Activated naive CD8-positive, alpha-beta T cell treated with anti-CD3 and anti-CD28 coated beads, Interleukin-2, amount 10 ng/mL, durations not matched to agents 7 days and 5 days (primary cell): ENCODE results near the gene HSD3B7. TPM values are rescaled to one million over a fixed set of nuclear protein-coding genes. Genes with fewer than 3 reads are reported as not detected.

Experiments
- ATAC-seq: fragments of 150-1000 bp; cut with Tn5 transposase; one replicate; pipeline ENCODE4 v1.10.0; 2021; ENCODE audit warnings: low read depth, moderate library complexity
- POLR2A ChIA-PET: fragments of 350-600 bp; sonication (Branson Sonifier 250); formaldehyde crosslinking; loops from one replicate; lab custom pipeline; 2021; ENCODE audit warnings: antibody characterized with exemption; lab: Charles Lee
- DNase-seq: peaks from one replicate; pipeline ENCODE4 v3.0.0; 2021
- H3K27ac Mint-ChIP-seq: one replicate; pipeline ENCODE4 v1.8.0; 2022; ENCODE audit warnings: mild to moderate bottlenecking, mixed read lengths
- H3K27me3 Mint-ChIP-seq: one replicate; pipeline ENCODE4 v1.8.0; 2022; ENCODE audit warnings: mild to moderate bottlenecking, moderate library complexity, mixed read lengths
- H3K36me3 Mint-ChIP-seq: one replicate; pipeline ENCODE4 v1.8.0; 2021; ENCODE audit warnings: mild to moderate bottlenecking, mixed read lengths
- H3K4me1 Mint-ChIP-seq: one replicate; pipeline ENCODE4 v1.8.0; 2021; ENCODE audit warnings: mixed read lengths
- H3K4me3 Mint-ChIP-seq: one replicate; pipeline ENCODE4 v1.8.0; 2022; ENCODE audit warnings: mild to moderate bottlenecking, moderate library complexity, mixed read lengths
- H3K9me3 Mint-ChIP-seq: one replicate; pipeline ENCODE4 v1.8.0; 2021; ENCODE audit warnings: mixed read lengths
- total RNA-seq, 2 experiments: library from RNA; stranded (reverse); gene quantifications; one replicate each; pipeline ENCODE4 v1.2.3, GENCODE V29; 2021

The HSD3B7 gene
- total RNA-seq, 2 experiments from 2014 or later, result 8.5 to 10.9 TPM

DNA sequence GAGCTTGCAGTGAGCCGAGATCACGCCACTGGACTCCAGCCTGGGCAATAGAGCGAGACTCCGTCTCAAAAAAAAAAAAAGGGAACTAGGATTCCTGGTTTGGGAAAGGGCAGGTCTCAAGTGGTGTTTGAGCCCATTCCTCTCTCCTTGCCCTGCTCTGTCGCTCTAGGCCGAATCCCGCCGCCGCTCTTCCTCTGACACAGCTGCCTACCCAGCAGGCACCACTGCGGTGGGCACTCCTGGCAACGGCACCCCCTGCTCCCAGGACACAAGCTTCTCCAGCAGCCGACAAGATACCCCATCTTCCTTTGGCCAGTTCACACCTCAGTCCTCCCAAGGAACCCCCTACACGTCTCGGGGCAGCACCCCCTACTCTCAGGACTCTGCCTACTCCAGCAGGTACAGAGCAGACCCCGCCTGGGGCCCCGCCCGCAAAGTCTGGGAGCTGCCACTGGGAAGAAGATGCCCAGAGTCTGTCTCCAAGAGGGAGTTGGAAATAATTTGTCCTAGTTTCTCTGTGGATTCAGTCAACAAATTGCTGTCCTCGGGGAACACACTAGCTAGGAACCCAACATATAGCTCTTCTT, 21.0 kb upstream of the HSD3B7 start:
- Mint-ChIP-seq H3K27me3 (no peaks in the 10 kb centered on the region), H3K4me3 (no peak overlapping the region), H3K4me1 (peaks cover 15% of the 10 kb centered on the region), H3K27ac (no peak overlapping the region), H3K36me3 (peaks cover 36% of the 10 kb centered on the region), H3K9me3 (no peaks in the 10 kb centered on the region)
- POLR2A ChIA-PET, result interaction anchor here (0.7 kb wide), 1 partner anchor 147 kb away, joined by 3 read pairs; no protein-coding TSS in a partner anchor
- ATAC-seq, result no peak
- no peak for DNase-seq

DNA sequence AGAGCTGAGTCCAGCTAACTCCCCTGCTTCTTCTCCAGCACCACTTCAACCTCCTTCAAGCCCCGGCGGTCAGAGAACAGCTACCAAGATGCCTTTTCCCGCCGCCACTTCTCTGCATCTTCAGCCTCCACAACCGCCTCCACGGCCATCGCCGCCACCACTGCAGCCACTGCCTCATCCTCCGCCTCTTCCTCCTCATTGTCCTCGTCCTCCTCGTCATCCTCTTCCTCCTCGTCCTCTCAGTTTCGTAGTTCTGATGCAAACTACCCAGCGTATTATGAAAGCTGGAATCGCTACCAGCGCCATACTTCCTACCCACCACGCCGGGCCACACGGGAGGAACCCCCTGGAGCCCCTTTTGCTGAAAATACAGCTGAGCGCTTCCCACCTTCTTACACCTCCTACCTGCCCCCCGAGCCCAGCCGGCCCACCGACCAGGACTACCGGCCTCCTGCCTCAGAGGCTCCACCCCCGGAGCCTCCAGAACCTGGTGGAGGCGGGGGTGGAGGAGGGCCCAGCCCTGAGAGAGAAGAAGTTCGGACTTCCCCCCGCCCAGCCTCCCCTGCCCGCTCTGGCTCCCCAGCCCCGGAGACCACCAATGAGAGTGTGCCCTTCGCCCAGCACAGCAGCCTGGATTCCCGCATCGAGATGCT, 20.3 kb upstream of the HSD3B7 start:
- H3K27ac Mint-ChIP-seq, result no peak overlapping the region
- no peak for ATAC-seq
- no peaks in the 10 kb centered on the region for H3K27me3 Mint-ChIP-seq
- POLR2A ChIA-PET, result no interaction called here
- no peak overlapping the region for H3K4me3 Mint-ChIP-seq
- H3K36me3 Mint-ChIP-seq, result peaks cover 33% of the 10 kb centered on the region
- DNase-seq, result no peak
- H3K4me1 Mint-ChIP-seq, result peaks cover 8% of the 10 kb centered on the region
- no peaks in the 10 kb centered on the region for H3K9me3 Mint-ChIP-seq

DNA sequence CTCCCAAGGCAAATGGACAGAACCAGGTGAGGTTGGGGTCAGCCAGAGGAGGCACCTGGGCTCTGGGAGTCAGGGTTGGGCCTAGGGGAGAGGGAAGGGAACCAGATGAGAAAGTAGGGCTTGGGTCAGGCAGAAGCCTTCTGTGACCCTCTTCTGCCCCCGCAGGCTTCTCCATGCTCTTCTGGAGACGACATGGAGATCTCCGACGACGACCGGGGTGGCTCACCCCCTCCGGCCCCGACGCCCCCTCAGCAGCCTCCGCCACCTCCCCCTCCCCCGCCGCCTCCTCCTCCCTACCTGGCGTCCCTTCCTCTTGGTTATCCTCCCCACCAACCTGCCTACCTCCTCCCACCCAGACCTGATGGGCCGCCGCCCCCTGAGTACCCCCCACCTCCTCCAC, 19.6 kb upstream of the HSD3B7 start:
- Mint-ChIP-seq H3K27ac (no peak overlapping the region), H3K4me1 (peaks cover under 1% of the 10 kb centered on the region), H3K27me3 (no peaks in the 10 kb centered on the region), H3K9me3 (no peaks in the 10 kb centered on the region), H3K4me3 (no peak overlapping the region), H3K36me3 (peaks cover 27% of the 10 kb centered on the region)
- POLR2A ChIA-PET, result no interaction called here
- no peak for DNase-seq
- ATAC-seq, result no peak

DNA sequence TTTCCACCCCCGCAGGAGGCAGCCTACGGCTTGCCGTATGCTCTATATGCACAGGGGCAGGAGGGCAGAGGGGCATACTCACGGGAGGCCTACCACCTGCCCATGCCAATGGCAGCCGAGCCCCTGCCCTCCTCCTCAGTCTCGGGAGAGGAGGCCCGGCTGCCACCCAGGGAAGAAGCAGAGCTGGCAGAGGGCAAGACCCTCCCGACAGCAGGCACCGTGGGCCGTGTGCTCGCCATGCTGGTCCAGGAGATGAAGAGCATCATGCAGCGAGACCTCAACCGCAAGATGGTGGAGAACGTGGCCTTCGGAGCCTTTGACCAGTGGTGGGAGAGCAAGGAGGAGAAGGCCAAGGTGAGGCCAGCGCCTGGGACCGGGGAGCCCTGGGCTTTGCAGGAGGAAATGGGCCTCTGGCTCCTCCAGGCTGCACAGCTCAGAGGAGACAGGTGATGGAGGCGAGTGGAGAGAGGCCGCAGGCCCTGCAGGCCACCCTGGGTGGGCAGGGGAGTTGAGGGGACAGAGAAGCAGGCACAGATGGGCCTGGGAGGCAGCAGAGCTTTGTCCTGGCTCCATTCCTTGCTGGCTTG, 18.9 kb upstream of the HSD3B7 start:
- ATAC-seq, result no peak
- H3K27ac Mint-ChIP-seq, result no peak overlapping the region
- no peaks in the 10 kb centered on the region for H3K4me1 Mint-ChIP-seq
- POLR2A ChIA-PET, result no interaction called here
- no peaks in the 10 kb centered on the region for H3K27me3 Mint-ChIP-seq
- H3K36me3 Mint-ChIP-seq, result peaks cover 33% of the 10 kb centered on the region
- H3K9me3 Mint-ChIP-seq, result no peaks in the 10 kb centered on the region
- no peak overlapping the region for H3K4me3 Mint-ChIP-seq
- DNase-seq, result no peak

DNA sequence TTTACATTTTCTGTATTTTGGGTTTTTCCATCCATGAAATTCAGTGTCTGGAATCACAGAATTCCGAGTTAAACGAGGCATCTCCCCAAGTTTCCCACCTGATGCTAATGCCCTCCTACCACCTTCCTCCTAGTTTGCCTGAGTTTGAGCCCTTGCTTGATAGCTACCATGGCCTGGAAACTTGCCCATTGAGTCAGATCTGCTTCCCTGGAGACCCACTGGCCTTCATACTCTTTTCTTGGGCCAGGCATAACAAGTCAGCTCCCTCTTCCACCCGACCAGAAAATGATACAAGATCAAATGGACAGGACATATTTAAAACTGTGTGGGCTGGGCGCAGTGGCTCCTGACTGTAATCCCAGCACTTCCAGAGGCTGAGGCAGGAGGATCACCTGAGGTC, 17.2 kb upstream of the HSD3B7 start:
- no peak overlapping the region for H3K27ac Mint-ChIP-seq
- DNase-seq, result no peak
- POLR2A ChIA-PET, result interaction anchor here (1.3 kb wide), 1 partner anchor 9 kb away, joined by 4 read pairs; no protein-coding TSS in a partner anchor
- H3K9me3 Mint-ChIP-seq, result no peaks in the 10 kb centered on the region
- H3K27me3 Mint-ChIP-seq, result no peaks in the 10 kb centered on the region
- ATAC-seq, result no peak
- H3K4me3 Mint-ChIP-seq, result no peak overlapping the region
- no peaks in the 10 kb centered on the region for H3K4me1 Mint-ChIP-seq
- peaks cover 41% of the 10 kb centered on the region for H3K36me3 Mint-ChIP-seq

DNA sequence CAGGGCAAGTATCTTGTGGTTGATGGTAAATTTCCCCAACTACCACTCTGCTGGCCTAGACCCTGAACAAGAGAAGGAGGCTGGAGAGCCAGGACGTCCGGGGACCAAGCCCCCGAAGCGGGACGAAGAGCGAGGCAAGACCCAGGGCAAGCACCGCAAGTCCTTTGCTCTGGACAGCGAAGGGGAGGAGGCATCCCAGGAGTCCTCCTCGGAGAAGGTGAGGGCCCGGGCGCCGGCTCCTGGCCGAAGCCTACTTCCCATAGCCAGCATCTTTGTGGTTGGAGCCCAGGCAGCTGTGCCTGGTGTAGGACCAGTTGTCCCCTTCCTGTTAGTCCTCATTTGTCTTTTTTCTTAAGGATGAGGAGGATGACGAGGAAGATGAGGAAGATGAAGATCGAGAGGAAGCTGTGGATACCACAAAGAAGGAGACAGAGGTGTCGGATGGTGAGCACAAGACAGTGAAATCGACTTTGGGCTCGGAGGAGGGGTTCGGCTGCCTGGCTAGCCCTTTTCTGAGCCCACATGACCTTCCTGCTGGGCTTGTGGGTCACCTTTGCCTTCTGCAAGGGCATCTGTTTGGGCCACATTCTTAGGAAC, 15.7 kb upstream of the HSD3B7 start:
- Mint-ChIP-seq H3K4me1 (no peaks in the 10 kb centered on the region), H3K4me3 (no peak overlapping the region), H3K27me3 (no peaks in the 10 kb centered on the region), H3K9me3 (no peaks in the 10 kb centered on the region), H3K27ac (no peak overlapping the region), H3K36me3 (peaks cover 45% of the 10 kb centered on the region)
- no peak for DNase-seq
- POLR2A ChIA-PET, result interaction anchor here (0.7 to 1.2 kb wide), 2 partner anchors 91 to 211 kb away, joined by 3 read pairs; partner anchors contain the start of gene FUS
- ATAC-seq, result no peak

DNA sequence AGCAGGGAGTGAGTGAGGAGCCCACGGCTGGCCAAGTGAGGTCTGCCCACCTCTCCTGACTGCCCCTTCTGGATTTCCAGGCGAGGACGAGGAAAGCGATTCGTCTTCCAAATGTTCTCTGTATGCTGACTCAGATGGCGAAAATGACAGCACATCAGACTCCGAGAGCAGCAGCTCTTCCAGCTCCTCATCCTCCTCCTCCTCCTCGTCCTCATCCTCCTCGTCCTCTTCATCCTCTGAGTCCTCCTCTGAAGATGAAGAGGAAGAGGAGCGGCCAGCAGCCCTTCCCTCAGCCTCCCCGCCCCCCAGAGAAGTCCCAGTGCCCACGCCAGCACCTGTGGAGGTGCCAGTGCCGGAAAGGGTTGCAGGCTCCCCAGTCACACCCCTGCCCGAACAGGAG, 13.7 kb upstream of the HSD3B7 start:
- Mint-ChIP-seq H3K4me3 (no peak overlapping the region), H3K27ac (no peak overlapping the region), H3K36me3 (peaks cover 48% of the 10 kb centered on the region), H3K27me3 (no peaks in the 10 kb centered on the region), H3K9me3 (no peaks in the 10 kb centered on the region), H3K4me1 (no peaks in the 10 kb centered on the region)
- DNase-seq, result no peak
- POLR2A ChIA-PET, result no interaction called here
- ATAC-seq, result no peak

DNA sequence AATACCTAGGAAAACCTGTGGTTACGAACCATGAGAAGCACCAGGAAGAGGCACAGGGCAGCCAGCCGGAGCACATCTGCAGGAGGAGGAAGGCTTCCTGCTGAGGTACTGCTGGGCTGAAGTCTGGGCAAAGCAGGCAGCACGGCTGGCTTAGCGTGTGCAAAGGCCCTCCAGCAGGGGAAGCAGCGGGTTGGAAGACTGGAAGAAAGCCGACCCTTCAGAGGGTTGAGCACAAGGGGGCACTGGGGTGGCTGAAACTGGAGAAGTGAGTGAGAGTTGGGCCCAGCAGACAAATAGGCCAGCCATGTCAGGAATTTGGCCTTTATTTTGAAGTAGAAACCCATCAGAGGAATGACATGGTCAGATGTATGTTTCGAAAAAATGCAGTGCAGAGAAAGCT, 12.1 kb upstream of the HSD3B7 start:
- H3K9me3 Mint-ChIP-seq, result no peaks in the 10 kb centered on the region
- H3K4me1 Mint-ChIP-seq, result peaks cover 3% of the 10 kb centered on the region
- POLR2A ChIA-PET, result no interaction called here
- H3K4me3 Mint-ChIP-seq, result no peak overlapping the region
- DNase-seq (no peak), ATAC-seq (no peak)
- H3K36me3 Mint-ChIP-seq, result peaks cover 46% of the 10 kb centered on the region
- no peak overlapping the region for H3K27ac Mint-ChIP-seq
- H3K27me3 Mint-ChIP-seq, result no peaks in the 10 kb centered on the region

DNA sequence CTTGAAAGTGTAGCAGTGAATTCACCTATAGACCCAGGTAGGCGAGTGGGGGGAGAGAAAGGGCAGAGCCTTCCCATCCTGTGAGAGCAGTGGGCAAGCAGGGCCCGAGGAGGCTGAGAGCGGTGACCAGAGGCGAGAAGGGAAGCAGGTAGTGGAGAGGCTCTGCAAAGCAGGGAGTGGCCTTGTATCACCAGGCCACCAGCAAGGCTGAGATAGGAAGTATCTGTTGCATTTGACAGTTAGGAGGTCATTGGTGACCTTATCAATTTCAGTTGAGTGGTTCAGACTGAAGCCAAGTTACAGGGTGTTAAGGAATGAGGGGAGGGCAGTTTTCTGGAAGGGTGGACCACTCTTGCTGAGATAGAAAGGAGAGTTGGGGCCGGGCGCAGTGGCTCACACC, 10.7 kb upstream of the HSD3B7 start:
- DNase-seq (no peak), ATAC-seq (no peak)
- H3K27ac Mint-ChIP-seq, result peak overlapping the region; percentile 5
- peaks cover 46% of the 10 kb centered on the region for H3K36me3 Mint-ChIP-seq
- H3K9me3 Mint-ChIP-seq, result no peaks in the 10 kb centered on the region
- H3K4me3 Mint-ChIP-seq, result no peak overlapping the region
- POLR2A ChIA-PET, result no interaction called here
- peaks cover 3% of the 10 kb centered on the region for H3K4me1 Mint-ChIP-seq
- H3K27me3 Mint-ChIP-seq, result no peaks in the 10 kb centered on the region

DNA sequence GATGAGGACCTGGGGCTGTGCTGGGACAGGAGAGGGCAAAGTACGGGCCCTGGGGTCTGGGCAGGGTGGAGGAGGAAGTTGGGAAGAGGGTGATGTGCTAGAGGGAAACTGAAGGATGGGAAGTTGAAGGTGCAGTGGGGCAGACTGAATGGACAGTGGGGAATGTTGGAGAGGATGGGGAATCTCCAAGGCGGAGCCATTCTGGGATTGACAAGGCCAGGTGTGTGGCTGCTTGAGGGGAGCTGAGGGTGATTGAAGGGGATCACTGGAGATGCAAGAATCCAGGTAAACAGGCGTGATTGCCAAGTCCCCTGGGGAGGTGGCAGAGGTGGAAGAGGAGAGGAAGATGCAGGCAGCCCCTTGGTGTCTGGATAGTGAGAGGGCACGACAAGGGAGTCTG, 8.5 kb upstream of the HSD3B7 start:
- POLR2A ChIA-PET, result no interaction called here
- ATAC-seq, result no peak
- Mint-ChIP-seq H3K36me3 (peaks cover 36% of the 10 kb centered on the region), H3K27ac (no peak overlapping the region), H3K9me3 (no peaks in the 10 kb centered on the region), H3K4me1 (peaks cover 3% of the 10 kb centered on the region), H3K27me3 (no peaks in the 10 kb centered on the region), H3K4me3 (no peak overlapping the region)
- DNase-seq, result no peak

DNA sequence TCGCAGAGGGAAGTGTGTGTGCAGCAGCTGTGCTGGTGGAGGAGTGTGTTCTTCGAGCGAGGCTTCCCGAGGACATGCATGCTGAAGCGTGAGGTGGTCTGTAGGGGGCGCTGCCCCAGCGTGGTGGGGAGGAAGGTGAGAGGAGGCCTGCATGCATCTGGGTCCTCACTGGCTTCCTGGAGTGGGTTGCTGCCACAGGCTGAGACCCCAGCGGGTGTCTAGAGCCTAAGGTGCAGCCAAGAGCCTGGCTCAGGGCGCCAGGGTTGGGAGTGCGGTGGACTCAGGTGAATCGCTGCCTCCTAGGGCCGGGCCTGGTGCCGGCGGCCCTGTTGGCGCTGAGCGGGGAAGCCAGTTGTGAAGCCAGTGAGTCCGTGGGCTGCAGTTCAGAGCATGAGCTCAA, 7.5 kb upstream of the HSD3B7 start:
- Mint-ChIP-seq H3K9me3 (no peaks in the 10 kb centered on the region), H3K36me3 (peaks cover 30% of the 10 kb centered on the region), H3K4me3 (no peak overlapping the region), H3K4me1 (peaks cover 3% of the 10 kb centered on the region), H3K27ac (no peak overlapping the region), H3K27me3 (no peaks in the 10 kb centered on the region)
- peak; percentile 48 for DNase-seq
- ATAC-seq, result no peak
- POLR2A ChIA-PET, result no interaction called here

DNA sequence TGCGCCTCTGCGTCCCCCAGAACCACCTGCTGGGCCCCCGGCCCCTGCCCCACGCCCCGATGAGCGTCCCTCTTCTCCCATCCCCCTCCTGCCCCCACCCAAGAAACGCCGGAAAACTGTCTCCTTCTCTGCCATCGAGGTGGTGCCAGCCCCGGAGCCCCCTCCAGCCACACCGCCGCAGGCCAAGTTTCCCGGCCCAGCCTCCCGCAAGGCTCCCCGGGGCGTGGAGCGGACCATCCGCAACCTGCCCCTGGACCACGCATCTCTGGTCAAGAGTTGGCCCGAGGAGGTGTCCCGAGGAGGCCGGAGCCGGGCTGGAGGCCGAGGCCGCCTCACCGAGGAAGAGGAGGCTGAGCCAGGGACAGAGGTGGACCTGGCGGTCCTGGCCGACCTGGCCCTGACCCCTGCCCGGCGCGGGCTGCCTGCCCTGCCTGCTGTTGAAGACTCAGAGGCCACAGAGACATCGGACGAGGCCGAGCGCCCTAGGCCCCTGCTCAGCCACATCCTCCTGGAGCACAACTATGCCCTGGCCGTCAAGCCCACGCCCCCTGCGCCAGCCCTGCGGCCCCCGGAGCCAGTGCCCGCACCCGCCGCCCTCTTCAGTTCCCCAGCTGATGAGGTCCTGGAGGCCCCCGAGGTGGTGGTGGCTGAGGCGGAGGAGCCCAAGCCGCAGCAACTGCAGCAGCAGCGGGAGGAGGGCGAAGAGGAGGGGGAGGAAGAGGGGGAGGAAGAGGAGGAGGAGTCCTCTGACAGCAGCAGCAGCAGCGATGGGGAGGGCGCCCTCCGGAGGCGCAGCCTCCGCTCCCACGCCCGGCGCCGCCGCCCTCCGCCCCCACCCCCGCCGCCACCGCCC, 5.6 kb upstream of the HSD3B7 start:
- DNase-seq (no peak), ATAC-seq (no peak)
- H3K36me3 Mint-ChIP-seq, result peaks cover 16% of the 10 kb centered on the region
- H3K9me3 Mint-ChIP-seq, result no peaks in the 10 kb centered on the region
- peaks cover 3% of the 10 kb centered on the region for H3K4me1 Mint-ChIP-seq
- no peaks in the 10 kb centered on the region for H3K27me3 Mint-ChIP-seq
- no peak overlapping the region for H3K27ac Mint-ChIP-seq
- POLR2A ChIA-PET, result no interaction called here
- H3K4me3 Mint-ChIP-seq, result no peak overlapping the region

DNA sequence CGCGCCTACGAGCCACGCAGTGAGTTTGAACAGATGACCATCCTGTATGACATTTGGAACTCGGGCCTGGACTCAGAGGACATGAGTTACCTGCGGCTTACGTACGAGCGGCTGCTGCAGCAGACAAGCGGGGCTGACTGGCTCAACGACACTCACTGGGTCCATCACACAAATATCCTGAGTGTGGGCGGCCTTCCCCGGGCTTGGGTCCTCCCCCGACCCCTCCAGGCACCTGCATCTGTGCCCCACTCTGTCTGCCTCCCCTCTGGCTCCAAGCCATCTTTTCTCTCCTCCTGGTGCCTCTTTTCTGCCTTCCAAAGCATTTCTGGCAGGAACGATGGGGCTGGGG, 5.0 kb upstream of the HSD3B7 start:
- POLR2A ChIA-PET, result no interaction called here
- Mint-ChIP-seq H3K4me3 (no peak overlapping the region), H3K9me3 (no peaks in the 10 kb centered on the region), H3K36me3 (peaks cover 15% of the 10 kb centered on the region), H3K27me3 (no peaks in the 10 kb centered on the region), H3K27ac (no peak overlapping the region), H3K4me1 (peaks cover 3% of the 10 kb centered on the region)
- ATAC-seq, result no peak
- no peak for DNase-seq
